ENCODE results near the gene AGO1. TPM values are rescaled to one million over a fixed set of nuclear protein-coding genes. Genes with fewer than 3 reads are reported as not detected.

AGO1 gene
- total and polyA plus RNA-seq, 11 donors, result 3.0 to 27.0 (median 20.5) TPM

DNA sequence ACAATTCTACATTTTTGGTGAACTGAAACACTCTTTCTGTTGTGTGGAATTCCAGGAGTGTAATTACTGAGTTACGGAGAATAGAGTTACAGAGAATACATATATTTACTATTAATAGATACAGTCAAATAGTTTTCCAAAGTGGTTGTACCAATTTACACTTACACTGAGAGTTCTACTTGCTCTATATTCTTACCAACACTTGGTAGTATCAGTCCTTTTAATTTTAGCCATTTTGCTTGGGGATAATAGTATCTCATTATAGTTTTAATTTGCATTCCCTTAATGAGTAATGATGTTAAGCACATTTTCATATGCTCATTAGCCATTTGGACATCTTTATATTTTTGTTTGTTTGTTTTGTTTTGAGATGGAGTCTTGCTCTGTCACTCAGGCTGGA is 46.3 kb upstream of the AGO1 start:
- no peak for ATAC-seq
- 93 to 99% (median 97%) methylated on average over 1 of the region's 1 CpG for WGBS, 4 donors
- TF ChIP-seq, protein P1, sequence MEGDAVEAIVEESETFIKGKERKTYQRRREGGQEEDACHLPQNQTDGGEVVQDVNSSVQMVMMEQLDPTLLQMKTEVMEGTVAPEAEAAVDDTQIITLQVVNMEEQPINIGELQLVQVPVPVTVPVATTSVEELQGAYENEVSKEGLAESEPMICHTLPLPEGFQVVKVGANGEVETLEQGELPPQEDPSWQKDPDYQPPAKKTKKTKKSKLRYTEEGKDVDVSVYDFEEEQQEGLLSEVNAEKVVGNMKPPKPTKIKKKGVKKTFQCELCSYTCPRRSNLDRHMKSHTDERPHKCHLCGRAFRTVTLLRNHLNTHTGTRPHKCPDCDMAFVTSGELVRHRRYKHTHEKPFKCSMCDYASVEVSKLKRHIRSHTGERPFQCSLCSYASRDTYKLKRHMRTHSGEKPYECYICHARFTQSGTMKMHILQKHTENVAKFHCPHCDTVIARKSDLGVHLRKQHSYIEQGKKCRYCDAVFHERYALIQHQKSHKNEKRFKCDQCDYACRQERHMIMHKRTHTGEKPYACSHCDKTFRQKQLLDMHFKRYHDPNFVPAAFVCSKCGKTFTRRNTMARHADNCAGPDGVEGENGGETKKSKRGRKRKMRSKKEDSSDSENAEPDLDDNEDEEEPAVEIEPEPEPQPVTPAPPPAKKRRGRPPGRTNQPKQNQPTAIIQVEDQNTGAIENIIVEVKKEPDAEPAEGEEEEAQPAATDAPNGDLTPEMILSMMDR (IDR thresholded peaks at IDR 0.05), result no peak

GRCh38 chr1:35838693-35839245 is 44.2 kb upstream of the AGO1 start:
- DNase-seq, result no peak
- TF ChIP-seq, protein P1 (IDR thresholded peaks at IDR 0.05), result no peak
- TF ChIP-seq POLR2A (IDR thresholded peaks at IDR 0.05), result no peak
- H3K36me3 ChIP-seq, result peaks cover 0 to 100% (median 96%) of the 10 kb centered on the region in 9 donors
- no peak overlapping the region for H3K4me3 ChIP-seq
- intact Hi-C loops (cut with DNase I), result no loop called here
- peaks cover 0 to 6% (median 0%) of the 10 kb centered on the region in 12 donors for H3K4me1 ChIP-seq
- 94 to 97% (median 96%) methylated on average over 8 of the region's 8 CpGs for WGBS, 4 donors
- peaks cover 0 to 10% (median 0%) of the 10 kb centered on the region in 12 donors for H3K9me3 ChIP-seq
- no peak overlapping the region for H3K27ac ChIP-seq
- no peak for ATAC-seq
- H3K27me3 ChIP-seq, result no peaks in the 10 kb centered on the region

More for the DNA sequence above, 46.3 kb upstream of the AGO1 start:
- no peak overlapping the region for H3K4me3 ChIP-seq
- peaks cover 0 to 6% (median 0%) of the 10 kb centered on the region in 12 donors for H3K4me1 ChIP-seq
- DNase-seq, result no peak
- H3K27me3 ChIP-seq, result no peaks in the 10 kb centered on the region
- no peak overlapping the region for H3K27ac ChIP-seq
- peaks cover 0 to 10% (median 0%) of the 10 kb centered on the region in 12 donors for H3K9me3 ChIP-seq
- peaks cover 3 to 100% (median 96%) of the 10 kb centered on the region in 9 donors for H3K36me3 ChIP-seq
- intact Hi-C loops (cut with DNase I), result no loop called here

GRCh38 chr1:35844826-35845225 is 38.2 kb upstream of the AGO1 start:
- DNase-seq, result no peak
- no peak for TF ChIP-seq POLR2A (IDR thresholded peaks at IDR 0.05)
- TF ChIP-seq, protein P1 (IDR thresholded peaks at IDR 0.05), result no peak
- intact Hi-C loops (cut with DNase I), result no loop called here
- Histone ChIP-seq H3K27me3 (no peaks in the 10 kb centered on the region), H3K4me3 (no peak overlapping the region), H3K27ac (no peak overlapping the region), H3K36me3 (peaks cover 0 to 85% (median 63%) of the 10 kb centered on the region in 9 donors), H3K4me1 (peaks cover 0 to 22% (median 8%) of the 10 kb centered on the region in 12 donors), H3K9me3 (no peaks in the 10 kb centered on the region)
- 54 to 75% (median 67%) methylated on average over 1 of the region's 1 CpG for WGBS, 4 donors
- no peak for ATAC-seq

DNA sequence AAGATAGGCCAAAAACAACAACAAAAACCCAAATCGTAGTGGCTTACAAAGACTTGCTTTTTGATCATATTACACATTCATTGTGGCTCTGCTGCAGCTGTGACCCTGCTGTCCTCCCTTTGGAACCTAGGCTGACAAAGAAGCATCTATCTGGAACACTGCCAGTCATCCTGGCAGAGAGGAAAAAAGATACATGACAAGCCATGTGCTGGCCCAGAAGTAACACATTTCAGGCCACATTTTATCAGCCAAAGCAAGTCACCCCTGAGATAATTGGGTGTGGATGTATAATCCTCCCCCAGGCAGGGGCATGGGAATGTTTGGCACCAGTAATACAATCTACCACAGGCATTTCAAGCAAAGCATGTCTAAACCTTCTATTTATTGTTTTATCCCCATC is 37.2 kb upstream of the AGO1 start:
- intact Hi-C loops (cut with DNase I), result no loop called here
- H3K4me1 ChIP-seq, result peaks cover 0 to 29% (median 10%) of the 10 kb centered on the region in 12 donors
- peaks cover 0 to 85% (median 63%) of the 10 kb centered on the region in 9 donors for H3K36me3 ChIP-seq
- H3K4me3 ChIP-seq, result no peak overlapping the region
- H3K9me3 ChIP-seq, result no peaks in the 10 kb centered on the region
- peak overlapping the region in 8 of 12 donors; percentile 0 to 54 (median 36) for H3K27ac ChIP-seq
- DNase-seq (peak in 2 of 5 donors; percentile 28 to 29), ATAC-seq (peak in 1 of 4 donors; percentile 63)
- TF ChIP-seq POLR2A (IDR thresholded peaks at IDR 0.05), result no peak
- TF ChIP-seq, protein P1 (IDR thresholded peaks at IDR 0.05), result no peak
- no peaks in the 10 kb centered on the region for H3K27me3 ChIP-seq
- WGBS, 4 donors, result 24 to 48% (median 32%) methylated on average over 1 of the region's 1 CpG

Measured in heart left ventricle (tissue), 16 donors.